CD4-positive, alpha-beta T cell (primary cell): ENCODE results near the gene MRPL52. TPM values are rescaled to one million over a fixed set of nuclear protein-coding genes. Genes with fewer than 3 reads are reported as not detected.

Experiments used
- ATAC-seq: fragments of 200-7000 bp; cut with Tn5 transposase; one replicate; pipeline ENCODE4 v1.10.0; 2022; ENCODE audit warnings: mild to moderate bottlenecking; ENCODE audit not compliant: poor library complexity
- CTCF ChIA-PET: fragments of 350-600 bp; sonication (Branson Sonifier 250); formaldehyde crosslinking; loops from one replicate; lab custom pipeline; 2021; ENCODE audit warnings: antibody characterized with exemption, inconsistent platforms; lab: Charles Lee
- POLR2A ChIA-PET: fragments of 350-600 bp; sonication (Branson Sonifier 250); formaldehyde crosslinking; loops from one replicate; lab custom pipeline; 2021; ENCODE audit warnings: antibody characterized with exemption, inconsistent platforms; lab: Charles Lee
- DNase-seq, 14 experiments: peaks; one replicate each; pipeline ENCODE4 v3.0.0-alpha.2; 2013 to 2020; ENCODE audit warnings: mixed read lengths in 2 of 14
- H3K27ac ChIP-seq, 2 donors: one replicate each; pipeline versions ENCODE4 v1.5.1 to v1.7.0; 2013; ENCODE audit warnings: low read length in 2 of 2, low read depth in 1 of 2, mild to moderate bottlenecking in 1 of 2
- H3K27me3 ChIP-seq, 2 experiments: 1 replicate in 1 of 2; 2 replicates in 1 of 2; pipeline versions ENCODE4 v1.6.1 to v1.7.0; 2013; ENCODE audit warnings: low read length in 2 of 2, control low read depth in 1 of 2, mild to moderate bottlenecking in 1 of 2, moderate library complexity in 1 of 2; ENCODE audit not compliant: insufficient read depth in 2 of 2, control insufficient read depth in 1 of 2
- H3K36me3 ChIP-seq: one replicate; pipeline ENCODE4 v1.6.1; 2013; ENCODE audit warnings: low read length, control low read depth; ENCODE audit not compliant: insufficient read depth
- H3K4me1 ChIP-seq: one replicate; pipeline ENCODE4 v1.6.1; 2013; ENCODE audit warnings: low read length, control low read depth; ENCODE audit not compliant: insufficient read depth
- H3K4me3 ChIP-seq: one replicate; pipeline ENCODE4 v1.5.1; 2013; ENCODE audit warnings: mild to moderate bottlenecking, low read length, moderate library complexity
- H3K9me3 ChIP-seq, 2 experiments: 1 replicate in 1 of 2; 2 replicates in 1 of 2; pipeline versions ENCODE4 v1.6.1 to v1.7.0; 2013; ENCODE audit warnings: low read length in 2 of 2, mild to moderate bottlenecking in 2 of 2, control low read depth in 1 of 2, moderate library complexity in 1 of 2; ENCODE audit not compliant: control insufficient read depth in 1 of 2, insufficient read depth in 1 of 2
- H3K27ac Mint-ChIP-seq: one replicate; pipeline ENCODE4 v1.8.0; 2020; ENCODE audit warnings: mixed read lengths
- H3K27me3 Mint-ChIP-seq: one replicate; pipeline ENCODE4 v1.8.0; 2021; ENCODE audit warnings: mixed read lengths
- H3K36me3 Mint-ChIP-seq: one replicate; pipeline ENCODE4 v1.8.0; 2021; ENCODE audit warnings: low read depth, mixed read lengths
- H3K4me1 Mint-ChIP-seq: one replicate; pipeline ENCODE4 v1.8.0; 2021; ENCODE audit warnings: low read depth, mixed read lengths
- H3K4me3 Mint-ChIP-seq: one replicate; pipeline ENCODE4 v1.8.0; 2020; ENCODE audit warnings: mild to moderate bottlenecking, mixed read lengths
- H3K9me3 Mint-ChIP-seq: one replicate; pipeline ENCODE4 v1.8.0; 2020; ENCODE audit warnings: mixed read lengths
- intact Hi-C, 2 experiments: fragments of 100-400 bp; cut with DNase I in 1 of 2; cut with micrococcal nuclease in 1 of 2; formaldehyde crosslinking; loops; one replicate each; pipeline versions ENCODE4 v1.15.1 to v1.9.0; 2023 to 2025; cut with DNase I, micrococcal nuclease
- total RNA-seq, 174 experiments: library from RNA in 2 of 174; stranded (reverse) in 2 of 174; gene quantifications; one replicate each; pipeline ENCODE4 v1.2.3 and lab custom pipeline; 2021 to 2026
- TF ChIP-seq, protein P1 (sequence below): fragments of 200-600 bp; IDR thresholded peaks from one replicate; pipeline ENCODE4 v1.8.0; 2022; ENCODE audit warnings: antibody characterized with exemption, mild to moderate bottlenecking

Gene MRPL52
- total RNA-seq, 2 experiments from 2014 or later, result 27.6 to 29.4 TPM

- intact Hi-C loops, result no loop called here
- no peak for ATAC-seq
- H3K27me3 ChIP-seq, result no peaks in the 10 kb centered on the region
- H3K4me3 ChIP-seq, result no peak overlapping the region
- Mint-ChIP-seq H3K36me3 (peaks cover 8% of the 10 kb centered on the region), H3K27ac (peak overlapping the region; percentile 70), H3K4me1 (peaks cover 30% of the 10 kb centered on the region), H3K9me3 (no peaks in the 10 kb centered on the region), H3K4me3 (no peak overlapping the region), H3K27me3 (no peaks in the 10 kb centered on the region)
- H3K4me1 ChIP-seq, result peaks cover 37% of the 10 kb centered on the region
- no peaks in the 10 kb centered on the region for H3K36me3 ChIP-seq
- no peak for DNase-seq
- no peak overlapping the region for H3K27ac ChIP-seq
- ChIA-PET CTCF (interaction anchor here (0.9 to 1.5 kb wide), 2 partner anchors 34 to 120 kb away, joined by 3 read pairs; no protein-coding TSS in a partner anchor), POLR2A (no interaction called here)
- TF ChIP-seq, protein P1, sequence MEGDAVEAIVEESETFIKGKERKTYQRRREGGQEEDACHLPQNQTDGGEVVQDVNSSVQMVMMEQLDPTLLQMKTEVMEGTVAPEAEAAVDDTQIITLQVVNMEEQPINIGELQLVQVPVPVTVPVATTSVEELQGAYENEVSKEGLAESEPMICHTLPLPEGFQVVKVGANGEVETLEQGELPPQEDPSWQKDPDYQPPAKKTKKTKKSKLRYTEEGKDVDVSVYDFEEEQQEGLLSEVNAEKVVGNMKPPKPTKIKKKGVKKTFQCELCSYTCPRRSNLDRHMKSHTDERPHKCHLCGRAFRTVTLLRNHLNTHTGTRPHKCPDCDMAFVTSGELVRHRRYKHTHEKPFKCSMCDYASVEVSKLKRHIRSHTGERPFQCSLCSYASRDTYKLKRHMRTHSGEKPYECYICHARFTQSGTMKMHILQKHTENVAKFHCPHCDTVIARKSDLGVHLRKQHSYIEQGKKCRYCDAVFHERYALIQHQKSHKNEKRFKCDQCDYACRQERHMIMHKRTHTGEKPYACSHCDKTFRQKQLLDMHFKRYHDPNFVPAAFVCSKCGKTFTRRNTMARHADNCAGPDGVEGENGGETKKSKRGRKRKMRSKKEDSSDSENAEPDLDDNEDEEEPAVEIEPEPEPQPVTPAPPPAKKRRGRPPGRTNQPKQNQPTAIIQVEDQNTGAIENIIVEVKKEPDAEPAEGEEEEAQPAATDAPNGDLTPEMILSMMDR, result no peak
- no peaks in the 10 kb centered on the region for H3K9me3 ChIP-seq
Measured at GRCh38 chr14:22866874-22867273, 37.2 kb downstream of the MRPL52 start.

DNA sequence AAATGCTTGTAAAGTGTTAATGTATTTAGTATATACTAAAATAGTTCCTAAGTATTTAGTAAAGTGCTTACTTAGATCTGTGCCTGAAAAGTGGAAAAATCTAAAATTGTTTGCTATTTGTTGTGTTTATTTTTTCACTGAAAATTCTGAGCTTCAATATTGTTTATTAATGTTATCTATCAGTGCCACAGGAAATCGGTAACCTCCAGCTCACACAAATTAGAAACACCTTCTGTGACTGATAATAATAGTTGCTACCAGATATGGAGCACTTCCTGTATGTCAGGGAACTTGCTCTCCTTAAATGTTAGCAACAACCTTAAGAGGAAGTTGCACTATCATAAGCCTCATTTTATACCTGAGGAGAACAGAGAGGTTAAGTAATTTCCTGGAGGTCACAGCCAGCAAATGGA, 41.1 kb downstream of the MRPL52 start:
- H3K9me3 ChIP-seq, result no peaks in the 10 kb centered on the region
- peak overlapping the region; percentile 93 to 98 for H3K27ac ChIP-seq
- peak in 1 of 14 experiments; percentile 90 for DNase-seq
- no peaks in the 10 kb centered on the region for H3K27me3 ChIP-seq
- TF ChIP-seq, protein P1, result no peak
- Mint-ChIP-seq H3K36me3 (peaks cover 42% of the 10 kb centered on the region), H3K4me3 (peak overlapping the region; percentile 86), H3K27ac (peak overlapping the region; percentile 87), H3K9me3 (no peaks in the 10 kb centered on the region), H3K27me3 (no peaks in the 10 kb centered on the region), H3K4me1 (peaks cover 40% of the 10 kb centered on the region)
- peak overlapping the region; percentile 94 for H3K4me3 ChIP-seq
- peaks cover 30% of the 10 kb centered on the region for H3K36me3 ChIP-seq
- H3K4me1 ChIP-seq, result peaks cover 58% of the 10 kb centered on the region
- ATAC-seq, result no peak
- intact Hi-C loops, result loop anchor here (1.0 to 2.0 kb wide), 3 partner anchors 16 to 58 kb away; partner anchors contain the start of genes RBM23 (in 2 of the 2) and PRMT5 (in 1 of the 2)
- ChIA-PET POLR2A (interaction anchor here (0.8 to 4.0 kb wide), 23 partner anchors 9 to 1372 kb away, joined by 3 to 97 read pairs (median 8); partner anchors contain the start of genes ACIN1, C14orf119, DAD1 and MMP14), CTCF (interaction anchor here (0.8 to 5.3 kb wide), 8 partner anchors 14 to 301 kb away, joined by 3 to 67 read pairs (median 6); partner anchors contain the start of genes RBM23 and REM2)

DNA sequence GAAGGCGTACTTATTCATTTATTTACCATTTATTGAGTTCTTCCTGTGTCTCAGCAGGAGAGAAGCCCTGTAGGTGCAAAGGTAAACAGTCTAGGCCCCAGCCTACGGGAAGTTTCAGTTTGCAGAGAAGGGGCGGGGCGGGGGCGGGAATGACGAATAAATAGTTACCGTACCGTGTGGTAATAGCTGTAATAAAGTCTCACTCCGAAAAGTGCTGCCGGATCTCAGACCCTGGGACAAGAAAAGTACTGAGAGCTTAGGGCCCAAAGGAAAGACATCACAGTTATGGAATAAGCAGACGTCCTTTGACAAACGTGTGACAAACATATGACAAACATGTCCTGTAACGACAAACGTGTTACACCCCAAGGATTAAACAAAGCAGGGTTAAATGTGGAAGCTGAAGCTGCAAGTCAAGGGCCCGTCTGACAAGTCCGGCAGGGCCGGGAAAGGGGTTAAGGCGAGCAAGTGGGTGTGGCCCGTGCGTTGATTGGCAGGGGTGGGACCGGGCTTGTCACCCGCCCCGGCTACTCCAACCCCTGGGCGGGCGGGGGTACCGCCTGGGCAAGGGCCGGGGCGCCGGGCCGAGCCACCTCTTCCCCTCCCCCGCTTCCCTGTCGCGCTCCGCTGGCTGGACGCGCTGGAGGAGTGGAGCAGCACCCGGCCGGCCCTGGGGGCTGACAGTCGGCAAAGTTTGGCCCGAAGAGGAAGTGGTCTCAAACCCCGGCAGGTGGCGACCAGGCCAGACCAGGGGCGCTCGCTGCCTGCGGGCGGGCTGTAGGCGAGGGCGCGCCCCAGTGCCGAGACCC, 41.7 kb downstream of the MRPL52 start, which contains the start of gene LRP10:
Gene LRP10, plus strand, starts transcription at position 517 of the 809 bp plus-strand sequence. CDS start 564 bp downstream, outside the sequence.
- no peaks in the 10 kb centered on the region for H3K9me3 Mint-ChIP-seq
- H3K4me3 ChIP-seq, result peak within 1 kb of the TSS; percentile 94
- peaks cover 36% of the 10 kb centered on the region for H3K36me3 ChIP-seq
- H3K27me3 ChIP-seq, result no peaks in the 10 kb centered on the region
- peak within 1 kb of the TSS; percentile 93 to 98 for H3K27ac ChIP-seq
- H3K9me3 ChIP-seq, result no peaks in the 10 kb centered on the region
- POLR2A ChIA-PET, result interaction anchor here (0.6 to 4.0 kb wide), 28 partner anchors 9 to 1371 kb away, joined by 3 to 97 read pairs (median 6); partner anchors contain the start of genes ACIN1, AJUBA, C14orf119 and DAD1
- CTCF ChIA-PET, result interaction anchor here (0.5 to 5.3 kb wide), 19 partner anchors 13 to 315 kb away, joined by 3 to 67 read pairs (median 4); partner anchors contain the start of genes PRMT5, RBM23 and REM2
- intact Hi-C loops, result loop anchor here (1.0 to 2.0 kb wide), 6 partner anchors 15 to 57 kb away; partner anchors contain the start of genes RBM23 (in 2 of the 2) and PRMT5 (in 1 of the 2)
- H3K27me3 Mint-ChIP-seq, result no peaks in the 10 kb centered on the region
- H3K4me1 Mint-ChIP-seq, result peaks cover 44% of the 10 kb centered on the region
- H3K4me1 ChIP-seq, result peaks cover 62% of the 10 kb centered on the region
- ATAC-seq (peak; percentile 75), DNase-seq (peak; percentile 56 to 87 (median 73))
- TF ChIP-seq, protein P1, result no peak
- H3K4me3 Mint-ChIP-seq, result peak within 1 kb of the TSS; percentile 93
- H3K27ac Mint-ChIP-seq, result peak within 1 kb of the TSS; percentile 87
- H3K36me3 Mint-ChIP-seq, result peaks cover 49% of the 10 kb centered on the region
